Measurements from ENCODE around the gene ENAH.

Gene ENAH

GRCh38 chr1:225601902-225602589, 50.9 kb downstream of the ENAH start:
- DNase-seq, result no peak

GRCh38 chr1:225598847-225599246, 54.1 kb downstream of the ENAH start:
- no peak for DNase-seq

- DNase-seq, result peak; percentile 57
Measured at GRCh38 chr1:225597926-225598575, 54.9 kb downstream of the ENAH start.

DNA sequence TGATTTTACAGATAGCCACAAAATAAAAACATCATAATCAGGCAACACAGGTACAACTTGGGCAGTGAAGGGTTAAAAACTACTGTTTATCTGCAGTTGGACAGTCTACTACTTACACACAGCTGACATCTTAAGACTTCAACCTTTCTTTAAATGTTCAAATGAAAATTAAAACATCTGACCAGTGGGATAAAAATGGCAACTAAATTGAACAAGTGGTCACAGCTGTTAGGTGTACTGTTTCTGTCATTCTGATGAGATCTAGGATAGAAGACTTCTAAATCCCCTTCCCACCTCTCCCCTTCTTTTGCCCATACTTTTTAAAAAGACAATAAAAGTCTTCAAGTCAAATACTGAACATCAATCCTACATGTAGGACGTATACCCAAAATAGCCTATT, 56.2 kb downstream of the ENAH start:
- DNase-seq, result no peak

DNA sequence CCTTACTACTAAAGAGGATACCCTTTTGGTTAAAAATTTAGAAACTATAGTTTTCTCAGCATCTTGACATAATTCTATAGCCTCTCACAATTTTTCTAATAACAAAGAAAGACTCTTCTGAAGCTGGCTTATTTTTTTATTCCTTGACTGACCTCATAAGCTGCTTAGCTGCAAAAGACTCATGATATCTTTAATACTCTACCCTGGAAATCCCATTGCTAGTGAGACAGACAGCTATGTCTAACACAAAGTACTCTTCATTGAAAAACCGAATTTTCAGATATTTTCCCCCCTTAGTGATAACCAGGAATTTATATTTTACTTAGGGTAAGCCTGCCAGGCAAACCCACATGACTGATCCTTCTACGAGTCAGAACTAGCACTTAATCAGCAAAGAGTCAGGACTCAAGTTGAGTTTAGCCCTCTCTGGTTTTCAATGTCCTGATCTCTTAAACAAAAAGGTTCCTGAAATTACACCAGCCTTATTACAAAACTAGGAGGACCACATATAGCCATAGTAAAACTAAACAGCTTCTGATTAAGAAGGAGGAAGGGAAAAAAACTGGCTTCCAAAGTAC, 56.9 kb downstream of the ENAH start:
- peak; percentile 44 for DNase-seq

DNA sequence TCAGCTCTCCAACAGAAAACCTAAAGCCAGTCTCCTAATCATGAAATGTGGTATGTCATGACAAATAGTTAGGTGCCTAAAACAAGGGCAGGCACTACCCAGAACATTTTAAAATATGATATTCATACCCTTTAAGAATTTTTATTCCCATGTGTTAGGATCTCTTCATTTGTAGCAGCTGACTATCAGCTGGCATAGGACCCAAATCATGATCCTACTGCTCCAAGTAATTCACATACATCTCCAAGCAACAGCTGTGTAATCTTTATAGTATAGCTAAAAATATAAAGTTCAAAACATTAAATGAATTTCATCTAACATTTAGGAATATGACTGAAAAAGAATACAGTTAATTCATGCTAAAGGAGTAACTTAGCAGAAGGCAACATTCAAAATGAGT, 57.5 kb downstream of the ENAH start:
- DNase-seq, result no peak

DNA sequence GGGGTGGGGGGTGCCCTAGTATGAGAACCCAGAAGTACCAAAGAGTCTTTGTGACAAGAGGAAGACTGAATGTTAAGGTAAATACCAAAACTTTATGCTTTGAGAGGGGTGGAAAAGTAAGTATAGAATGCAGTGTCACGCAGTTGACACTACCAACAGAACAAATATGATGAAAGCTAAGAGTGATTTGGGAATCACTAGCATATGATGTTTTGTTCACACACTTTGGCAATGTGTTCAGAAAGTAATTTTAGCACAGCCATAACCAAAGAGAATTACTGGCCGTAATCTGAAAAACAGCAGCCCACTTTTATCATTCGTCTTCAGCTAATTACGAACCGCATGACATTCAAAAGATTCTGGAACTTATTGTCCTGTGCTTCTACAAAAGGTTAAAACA, 59.5 kb downstream of the ENAH start:
- DNase-seq, result no peak

DNA sequence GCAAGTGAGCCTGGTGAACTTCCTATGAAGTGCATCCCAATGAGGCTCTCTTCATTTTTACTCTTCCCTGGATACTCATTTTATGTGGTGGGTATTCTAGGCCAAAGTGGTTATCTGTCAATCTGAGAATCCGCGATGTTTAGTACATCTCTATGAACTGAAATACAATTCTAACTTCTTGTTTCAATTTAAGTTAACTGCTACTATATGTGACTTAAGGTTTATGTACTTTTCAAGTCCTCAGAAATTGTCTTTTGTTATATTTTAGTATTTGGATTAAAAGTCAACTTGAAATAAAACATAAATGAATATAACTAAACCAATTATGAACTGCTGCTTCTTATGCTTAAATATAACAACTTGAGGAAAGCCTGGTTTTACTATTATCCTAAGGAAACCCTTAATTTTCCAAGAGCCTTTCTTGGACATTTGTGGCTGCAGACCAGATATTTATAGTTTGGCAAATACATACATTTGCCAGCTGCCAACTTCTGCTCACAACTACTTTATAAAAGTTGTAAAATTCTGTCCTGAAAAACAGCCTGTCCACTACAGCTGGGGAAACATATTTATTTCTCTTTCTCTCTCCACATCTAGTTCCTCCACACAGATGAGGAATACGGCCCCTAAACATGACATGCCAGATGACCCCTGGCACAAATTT, 60.4 kb downstream of the ENAH start:
- DNase-seq, result no peak

DNA sequence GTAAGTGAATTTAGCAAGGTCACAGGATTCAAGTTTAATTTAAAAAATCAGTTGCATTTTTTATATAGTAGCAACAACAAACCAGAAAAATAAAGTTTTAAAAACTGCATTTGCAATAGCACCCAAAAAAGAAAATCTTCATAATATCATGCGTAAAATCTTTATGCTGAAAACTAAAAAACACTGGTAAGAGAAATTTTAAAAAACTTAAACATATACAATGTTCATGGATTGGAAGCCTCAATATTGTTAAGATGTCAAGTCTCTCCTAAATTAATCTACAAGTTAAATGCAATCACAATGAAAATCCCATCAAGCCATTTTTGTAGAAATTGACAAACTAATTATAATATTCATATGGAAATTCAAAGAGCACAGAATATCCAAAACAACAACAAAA, 65.6 kb downstream of the ENAH start:
- no peak for DNase-seq

DNA sequence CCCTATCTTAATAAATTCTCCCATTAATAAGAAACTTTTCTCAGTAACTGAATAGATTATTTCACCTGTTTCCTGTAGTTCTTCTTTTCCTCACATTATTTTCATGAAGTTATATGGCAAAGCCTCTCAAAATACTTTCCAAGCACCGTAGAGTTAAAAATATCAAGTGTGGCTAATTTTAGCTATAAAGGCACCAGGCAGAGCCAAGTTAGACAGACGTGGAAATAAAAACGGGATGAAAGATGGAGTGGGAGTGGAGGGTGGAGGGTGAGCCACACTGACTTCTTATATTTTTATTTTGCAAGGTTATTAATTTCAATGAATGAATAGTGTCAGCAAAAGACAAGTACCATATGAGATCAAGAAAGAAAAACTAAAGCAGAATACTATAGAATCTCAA, 71.7 kb downstream of the ENAH start:
- no peak for DNase-seq

GRCh38 chr1:225580238-225581099, 72.5 kb downstream of the ENAH start:
- DNase-seq, result no peak

DNA sequence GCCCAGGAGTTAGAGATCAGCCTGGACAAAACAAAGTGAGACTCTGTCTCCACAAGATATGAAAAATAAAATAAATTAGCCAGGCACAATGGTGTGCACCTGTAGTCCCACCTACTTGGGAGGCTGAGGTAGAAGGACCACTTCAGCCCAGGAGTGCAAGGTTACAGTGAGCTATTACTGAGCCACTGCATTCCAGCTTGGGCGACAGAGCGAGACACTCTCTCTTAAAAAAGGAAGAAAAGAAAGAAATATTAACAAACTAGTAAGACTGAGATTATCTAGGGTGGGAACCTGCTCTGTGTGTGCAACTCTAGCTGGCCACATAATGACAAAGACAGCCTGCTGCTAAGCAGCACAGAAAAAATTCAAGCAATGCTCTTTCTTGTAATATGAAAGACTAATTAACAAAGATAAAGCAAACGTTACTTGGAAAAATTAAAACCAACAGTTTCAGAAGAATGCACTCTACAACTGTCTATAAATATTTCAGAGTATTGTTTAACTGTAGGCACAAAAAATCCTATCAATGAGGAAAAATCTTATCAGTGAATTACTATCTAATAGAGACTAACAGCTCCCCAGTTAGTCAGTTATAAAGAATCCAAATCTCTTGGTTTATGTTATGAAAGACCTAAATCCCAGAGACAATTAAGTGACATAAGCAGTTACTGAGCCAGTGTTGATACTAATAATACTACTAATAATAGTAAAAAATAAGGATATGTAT, 74.5 kb downstream of the ENAH start:
- DNase-seq, result no peak

GRCh38 chr1:225577241-225577640, 75.7 kb downstream of the ENAH start:
- DNase-seq, result no peak

DNA sequence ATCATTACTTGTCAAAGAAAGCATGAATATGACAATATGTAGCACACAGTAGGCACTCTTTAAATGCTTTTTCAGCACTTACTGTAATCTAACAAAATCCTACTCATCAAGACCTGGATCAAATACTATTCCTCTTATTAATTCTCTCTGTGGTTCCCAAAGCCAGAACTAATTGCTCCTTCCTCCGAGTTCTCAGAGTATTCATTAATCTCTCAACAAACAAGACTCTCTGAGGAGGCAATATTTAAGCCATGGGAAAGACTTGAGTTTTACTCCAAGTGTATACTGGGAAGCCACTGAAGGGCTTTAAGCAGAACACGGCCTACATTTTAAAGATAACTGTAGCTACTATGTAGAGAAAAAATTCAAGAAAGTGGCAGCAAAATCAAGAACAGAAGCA, 79.7 kb downstream of the ENAH start:
- no peak for DNase-seq

DNA sequence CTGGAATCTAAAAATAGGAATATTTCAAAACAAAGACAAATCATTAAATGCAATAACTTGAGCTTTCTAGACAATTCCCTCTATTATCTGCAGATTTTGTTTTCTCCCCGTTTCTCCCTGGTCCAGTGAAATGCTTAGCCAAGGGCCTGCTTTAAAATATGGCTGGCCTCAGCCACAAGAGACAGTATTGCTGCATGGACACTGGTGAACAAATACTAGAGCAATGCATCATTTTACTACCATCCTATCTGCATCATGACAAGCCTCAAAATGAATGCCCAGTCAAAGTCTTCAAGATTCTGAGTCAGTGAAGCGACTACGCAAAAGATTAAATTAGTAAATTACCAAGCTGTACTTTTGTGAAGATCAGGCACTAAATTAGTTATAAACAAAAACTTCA, 80.5 kb downstream of the ENAH start:
- DNase-seq, result peak; percentile 53

GRCh38 chr1:225567789-225568188, 85.1 kb downstream of the ENAH start:
- DNase-seq, result no peak

DNA sequence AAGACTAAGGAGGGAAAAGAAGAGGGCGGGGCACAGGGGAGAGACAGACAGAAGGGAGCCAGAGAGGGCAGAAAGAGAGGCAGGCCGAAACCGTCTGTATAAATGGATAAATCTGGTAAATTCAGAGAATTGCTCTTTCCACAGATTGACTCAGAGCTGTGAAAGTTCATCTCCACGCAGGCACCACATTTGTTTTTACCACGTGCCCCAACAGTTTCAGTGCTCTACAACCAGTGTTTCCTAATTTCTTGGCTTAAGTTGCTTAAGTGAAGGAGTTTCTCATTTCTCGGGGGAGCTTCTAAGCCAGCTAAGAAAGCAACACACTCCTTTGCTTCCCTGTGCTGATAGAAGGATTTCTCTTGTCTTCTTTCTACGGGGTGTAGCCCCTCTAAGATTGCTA, 87.1 kb downstream of the ENAH start:
- no peak for DNase-seq

GRCh38 chr1:225561675-225562074, 91.2 kb downstream of the ENAH start:
- DNase-seq, result no peak

DNA sequence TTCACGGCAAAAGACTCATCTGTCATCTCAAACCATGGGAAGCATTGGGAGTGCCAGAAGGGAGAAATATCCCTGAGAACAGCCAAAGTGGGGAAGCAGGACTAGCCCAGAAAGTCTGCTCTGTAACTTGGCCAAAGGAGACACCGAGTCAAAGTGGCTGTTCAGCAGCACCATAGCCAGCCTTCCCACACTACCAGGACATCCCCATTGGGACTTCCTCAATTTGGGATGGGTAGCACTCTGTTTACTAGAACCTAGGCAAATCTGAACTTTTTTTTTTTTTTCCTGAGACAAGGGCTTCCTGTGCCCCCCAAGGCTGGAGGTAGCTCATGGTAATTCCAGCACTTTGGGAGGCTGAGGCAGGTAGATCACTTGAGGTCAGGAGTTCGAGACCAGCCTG, 93.0 kb downstream of the ENAH start:
- DNase-seq, result no peak

GRCh38 chr1:225559326-225559725, 93.6 kb downstream of the ENAH start:
- no peak for DNase-seq

GRCh38 chr1:225556694-225557093, 96.2 kb downstream of the ENAH start:
- DNase-seq, result no peak

DNA sequence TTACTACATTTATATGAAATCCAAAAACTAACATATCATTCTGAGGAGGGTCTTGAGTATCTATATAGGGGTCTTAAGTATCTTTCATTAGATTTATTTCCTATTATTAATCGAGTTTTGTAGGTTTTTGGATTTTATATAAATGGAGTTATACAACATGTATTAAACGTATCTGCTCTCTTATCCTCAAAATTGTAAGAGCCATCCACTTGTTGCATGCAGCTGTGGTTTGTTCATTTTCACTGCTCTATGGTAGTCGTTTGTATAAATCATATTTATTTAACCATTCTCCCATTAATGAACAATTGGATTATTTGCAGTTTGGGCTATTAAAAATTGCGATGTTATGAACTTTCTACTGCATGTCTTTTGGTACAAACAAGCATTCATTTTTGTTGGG, 97.1 kb downstream of the ENAH start:
- no peak for DNase-seq

Data from fibroblast of skin of right biceps (primary cell).